Measurements from ENCODE around the gene SHTN1. TPM values are rescaled to one million over a fixed set of nuclear protein-coding genes. Genes with fewer than 3 reads are reported as not detected.

SHTN1 gene
- total RNA-seq, 2 donors from 2014 or later: 13.9 to 18.2 TPM

DNA sequence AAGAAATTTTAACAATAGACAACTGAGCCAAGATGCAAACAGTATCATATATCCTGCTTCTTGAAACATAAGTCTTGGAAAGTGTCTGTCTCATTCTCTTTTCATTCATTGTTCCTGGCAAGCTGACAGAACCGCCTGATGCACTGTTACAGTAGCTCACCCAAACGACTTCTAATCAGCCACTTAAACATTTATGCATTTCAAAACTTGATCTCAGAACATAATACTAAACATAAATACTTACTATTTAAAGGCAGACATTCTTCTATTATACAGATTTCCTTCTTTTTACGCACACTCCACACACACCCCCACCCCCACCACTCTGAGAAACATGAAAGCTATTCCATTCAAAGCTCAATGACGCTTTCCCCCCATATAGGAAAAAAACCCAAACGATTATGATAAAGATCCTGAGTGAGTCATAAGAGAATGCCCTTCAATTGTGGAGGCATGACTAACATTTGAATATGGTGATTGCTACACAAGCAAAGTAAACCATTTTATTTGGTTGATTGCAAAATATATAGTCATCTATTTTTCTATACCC is 30.5 kb downstream of the SHTN1 start:
- TF ChIP-seq, protein P1, sequence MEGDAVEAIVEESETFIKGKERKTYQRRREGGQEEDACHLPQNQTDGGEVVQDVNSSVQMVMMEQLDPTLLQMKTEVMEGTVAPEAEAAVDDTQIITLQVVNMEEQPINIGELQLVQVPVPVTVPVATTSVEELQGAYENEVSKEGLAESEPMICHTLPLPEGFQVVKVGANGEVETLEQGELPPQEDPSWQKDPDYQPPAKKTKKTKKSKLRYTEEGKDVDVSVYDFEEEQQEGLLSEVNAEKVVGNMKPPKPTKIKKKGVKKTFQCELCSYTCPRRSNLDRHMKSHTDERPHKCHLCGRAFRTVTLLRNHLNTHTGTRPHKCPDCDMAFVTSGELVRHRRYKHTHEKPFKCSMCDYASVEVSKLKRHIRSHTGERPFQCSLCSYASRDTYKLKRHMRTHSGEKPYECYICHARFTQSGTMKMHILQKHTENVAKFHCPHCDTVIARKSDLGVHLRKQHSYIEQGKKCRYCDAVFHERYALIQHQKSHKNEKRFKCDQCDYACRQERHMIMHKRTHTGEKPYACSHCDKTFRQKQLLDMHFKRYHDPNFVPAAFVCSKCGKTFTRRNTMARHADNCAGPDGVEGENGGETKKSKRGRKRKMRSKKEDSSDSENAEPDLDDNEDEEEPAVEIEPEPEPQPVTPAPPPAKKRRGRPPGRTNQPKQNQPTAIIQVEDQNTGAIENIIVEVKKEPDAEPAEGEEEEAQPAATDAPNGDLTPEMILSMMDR (IDR thresholded peaks at IDR 0.05): no peak
- Histone ChIP-seq H3K27me3 (replicated peaks; ENCODE audit: insufficient read depth) (no peaks in the 10 kb centered on the region), H3K4me3 (no peak overlapping the region), H3K9me3 (no peaks in the 10 kb centered on the region), H3K4me1 (ENCODE audit: control insufficient read depth in 1 of 2, low read depth in 2 of 2) (no peaks in the 10 kb centered on the region), H3K27ac (no peak overlapping the region), H3K36me3 (no peaks in the 10 kb centered on the region)
- ATAC-seq (ENCODE audit: insufficient number of reproducible peaks, low FRiP score, low read depth): no peak
- DNase-seq (ENCODE audit: low spot score): no peak

- DNase-seq (ENCODE audit: low spot score) (no peak), ATAC-seq (ENCODE audit: insufficient number of reproducible peaks, low FRiP score, low read depth) (no peak)
- H3K4me3 ChIP-seq: no peak overlapping the region
- no peak overlapping the region for H3K27ac ChIP-seq
- no peaks in the 10 kb centered on the region for H3K4me1 ChIP-seq (ENCODE audit: control insufficient read depth in 1 of 2, low read depth in 2 of 2)
- H3K27me3 ChIP-seq (replicated peaks; ENCODE audit: insufficient read depth): no peaks in the 10 kb centered on the region
- H3K9me3 ChIP-seq: no peaks in the 10 kb centered on the region
- H3K36me3 ChIP-seq: no peaks in the 10 kb centered on the region
- TF ChIP-seq, protein P1 (IDR thresholded peaks at IDR 0.05): no peak
Measured at GRCh38 chr10:116973946-116974455, 31.0 kb downstream of the SHTN1 start.

DNA sequence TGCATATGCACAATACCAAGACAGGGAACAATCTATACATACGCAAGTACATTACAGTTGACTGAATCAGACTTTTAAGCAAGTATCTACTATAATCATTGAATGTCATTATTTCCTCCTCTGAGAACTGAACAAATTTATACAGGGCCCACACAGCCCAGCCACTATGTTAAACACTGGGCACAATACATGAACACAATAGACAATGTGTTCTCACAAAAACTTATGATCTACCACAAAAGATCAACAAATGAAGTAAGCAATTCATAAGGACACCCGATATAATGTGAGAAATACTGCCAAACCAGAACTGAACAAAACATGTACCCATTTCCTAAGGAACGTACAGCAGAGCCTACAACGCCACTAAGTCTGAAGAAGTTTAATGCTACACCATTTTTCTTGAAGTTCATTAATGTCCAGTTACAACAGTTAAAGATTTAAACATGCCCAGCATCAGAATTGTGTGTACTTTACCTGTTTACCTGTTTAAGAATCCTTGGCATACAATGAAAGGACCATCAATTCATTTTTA is 31.5 kb downstream of the SHTN1 start:
- H3K27me3 ChIP-seq (replicated peaks; ENCODE audit: insufficient read depth): no peaks in the 10 kb centered on the region
- no peak overlapping the region for H3K4me3 ChIP-seq
- ATAC-seq (ENCODE audit: insufficient number of reproducible peaks, low FRiP score, low read depth): no peak
- DNase-seq (ENCODE audit: low spot score): no peak
- no peaks in the 10 kb centered on the region for H3K9me3 ChIP-seq
- H3K27ac ChIP-seq: no peak overlapping the region
- TF ChIP-seq, protein P1 (IDR thresholded peaks at IDR 0.05): no peak
- no peaks in the 10 kb centered on the region for H3K4me1 ChIP-seq (ENCODE audit: control insufficient read depth in 1 of 2, low read depth in 2 of 2)
- H3K36me3 ChIP-seq: no peaks in the 10 kb centered on the region

- Histone ChIP-seq H3K4me3 (no peak overlapping the region), H3K4me1 (ENCODE audit: control insufficient read depth in 1 of 2, low read depth in 2 of 2) (no peaks in the 10 kb centered on the region), H3K36me3 (no peaks in the 10 kb centered on the region), H3K27me3 (replicated peaks; ENCODE audit: insufficient read depth) (no peaks in the 10 kb centered on the region), H3K9me3 (no peaks in the 10 kb centered on the region), H3K27ac (no peak overlapping the region)
- TF ChIP-seq, protein P1 (IDR thresholded peaks at IDR 0.05): no peak
- no peak for ATAC-seq (ENCODE audit: insufficient number of reproducible peaks, low FRiP score, low read depth)
- no peak for DNase-seq (ENCODE audit: low spot score)
Measured at GRCh38 chr10:116972131-116972530, 32.9 kb downstream of the SHTN1 start.

- no peaks in the 10 kb centered on the region for H3K36me3 ChIP-seq
- H3K9me3 ChIP-seq: no peaks in the 10 kb centered on the region
- H3K4me3 ChIP-seq: no peak overlapping the region
- DNase-seq (ENCODE audit: low spot score): no peak
- no peak for ATAC-seq (ENCODE audit: insufficient number of reproducible peaks, low FRiP score, low read depth)
- H3K27me3 ChIP-seq (replicated peaks; ENCODE audit: insufficient read depth): no peaks in the 10 kb centered on the region
- H3K27ac ChIP-seq: no peak overlapping the region
- TF ChIP-seq, protein P1 (IDR thresholded peaks at IDR 0.05): no peak
- H3K4me1 ChIP-seq (ENCODE audit: control insufficient read depth in 1 of 2, low read depth in 2 of 2): no peaks in the 10 kb centered on the region
Measured at GRCh38 chr10:116970050-116970449, 34.9 kb downstream of the SHTN1 start.
